IPS-15b (cell line): Measurements from ENCODE around the gene CFAP299.

Experiments
- H3K27me3 ChIP-seq: one replicate; pipeline ENCODE4 v1.6.1; 2013; ENCODE audit warnings: low read length; ENCODE audit not compliant: control insufficient read depth, insufficient read depth
- H3K36me3 ChIP-seq: one replicate; pipeline ENCODE4 v1.6.1; 2013; ENCODE audit warnings: low read length; ENCODE audit not compliant: control insufficient read depth, insufficient read depth
- H3K4me1 ChIP-seq: one replicate; pipeline ENCODE4 v1.6.1; 2013; ENCODE audit warnings: mild to moderate bottlenecking, low read length; ENCODE audit not compliant: control insufficient read depth, insufficient read depth
- H3K4me3 ChIP-seq: one replicate; pipeline ENCODE4 v1.5.1; 2013; ENCODE audit warnings: low read depth, low read length
- H3K9ac ChIP-seq: one replicate; pipeline ENCODE4 v1.6.1; 2013; ENCODE audit warnings: low read depth, mild to moderate bottlenecking, low read length
- H3K9me3 ChIP-seq: one replicate; pipeline ENCODE4 v1.6.1; 2013; ENCODE audit warnings: mild to moderate bottlenecking, low read length; ENCODE audit not compliant: control insufficient read depth, insufficient read depth

CFAP299 gene

DNA sequence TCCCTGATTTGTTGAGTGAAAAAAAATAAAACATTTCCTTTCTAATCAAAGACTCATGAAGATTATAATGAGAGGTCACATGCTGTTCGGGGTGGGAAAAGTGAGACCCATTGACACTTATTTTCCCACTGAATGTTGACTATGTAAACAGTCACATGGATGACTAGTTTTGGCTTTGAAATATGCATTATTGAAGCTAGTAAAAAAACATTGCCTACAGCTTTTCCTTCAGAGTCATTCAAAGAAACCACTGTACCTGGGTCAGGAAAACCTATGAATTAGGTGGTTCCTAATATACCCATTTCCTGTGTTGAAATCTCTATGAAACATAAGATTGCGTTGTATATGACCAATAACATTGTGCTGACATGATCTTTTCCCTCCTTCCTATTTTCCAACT is 251.2 kb downstream of the CFAP299 start:
- Histone ChIP-seq H3K4me1 (no peaks in the 10 kb centered on the region), H3K9me3 (no peaks in the 10 kb centered on the region), H3K27me3 (no peaks in the 10 kb centered on the region), H3K36me3 (no peaks in the 10 kb centered on the region), H3K4me3 (no peak overlapping the region), H3K9ac (no peak overlapping the region)

DNA sequence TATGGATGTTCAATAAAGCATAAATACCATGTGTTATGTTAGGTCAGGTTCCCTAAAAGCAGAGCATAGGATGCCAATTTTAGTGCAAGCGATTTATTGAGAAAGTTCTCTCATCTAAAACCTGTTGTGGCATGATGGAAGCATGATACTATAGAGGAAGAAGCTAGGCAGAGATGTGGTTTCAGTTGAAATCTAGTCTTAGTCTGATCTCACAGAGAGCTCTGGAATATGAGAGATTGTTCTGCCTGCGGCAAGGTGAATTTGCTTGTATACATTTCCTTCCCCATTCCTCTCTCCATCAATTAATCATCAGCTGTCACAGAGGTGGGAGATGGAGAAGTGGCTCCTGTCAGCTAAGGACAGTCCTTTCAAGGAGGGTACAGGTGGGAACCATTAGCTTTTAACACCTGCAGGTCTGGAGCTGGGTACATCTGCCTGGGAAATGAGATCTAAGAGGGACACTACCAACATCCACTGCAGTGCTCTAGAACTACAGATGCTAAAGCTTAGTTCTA is 252.4 kb downstream of the CFAP299 start:
- Histone ChIP-seq H3K4me1 (no peaks in the 10 kb centered on the region), H3K36me3 (no peaks in the 10 kb centered on the region), H3K9ac (no peak overlapping the region), H3K4me3 (no peak overlapping the region), H3K27me3 (no peaks in the 10 kb centered on the region), H3K9me3 (no peaks in the 10 kb centered on the region)

DNA sequence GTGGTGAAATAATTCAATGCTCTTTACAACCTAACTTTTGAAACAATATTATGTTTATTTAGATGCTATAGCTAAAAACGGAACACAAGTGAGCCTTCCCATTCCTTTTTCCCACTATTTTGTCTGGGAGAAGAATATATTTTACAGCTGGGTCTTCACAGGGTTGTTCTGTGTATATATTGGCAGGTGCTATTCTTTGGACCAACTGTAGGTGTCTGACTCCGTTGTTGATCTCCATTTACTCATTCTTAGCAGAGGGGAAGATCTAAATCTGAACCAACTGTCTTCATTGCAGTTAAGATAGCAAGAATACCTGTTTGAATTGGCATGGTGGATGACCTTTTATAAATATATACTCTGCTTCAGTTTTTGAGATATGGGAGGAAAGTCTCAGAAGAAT is 257.4 kb downstream of the CFAP299 start:
- H3K27me3 ChIP-seq = no peaks in the 10 kb centered on the region
- H3K9ac ChIP-seq = no peak overlapping the region
- H3K9me3 ChIP-seq = no peaks in the 10 kb centered on the region
- no peaks in the 10 kb centered on the region for H3K36me3 ChIP-seq
- H3K4me1 ChIP-seq = no peaks in the 10 kb centered on the region
- H3K4me3 ChIP-seq = no peak overlapping the region

DNA sequence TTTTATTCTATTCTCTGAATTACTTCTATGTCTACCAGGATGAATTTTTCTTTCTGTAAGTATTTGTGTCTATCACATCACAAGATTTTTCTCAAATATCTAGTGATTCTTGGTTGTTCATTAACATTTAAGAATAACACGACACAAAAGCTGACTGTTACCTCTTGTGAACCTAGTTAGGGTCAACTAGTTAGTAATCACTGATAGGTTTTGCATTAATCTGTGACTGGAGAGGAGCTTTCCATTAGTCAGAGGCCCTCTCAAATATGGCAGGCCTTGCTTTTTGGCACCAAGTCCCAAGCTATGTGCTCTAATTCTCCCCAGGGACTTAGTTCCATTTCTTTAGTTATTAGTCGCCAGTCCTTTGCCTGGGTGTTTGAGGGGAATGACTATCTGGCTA is 259.2 kb downstream of the CFAP299 start:
- no peaks in the 10 kb centered on the region for H3K36me3 ChIP-seq
- no peaks in the 10 kb centered on the region for H3K27me3 ChIP-seq
- no peak overlapping the region for H3K9ac ChIP-seq
- H3K4me3 ChIP-seq = no peak overlapping the region
- no peaks in the 10 kb centered on the region for H3K4me1 ChIP-seq
- H3K9me3 ChIP-seq = no peaks in the 10 kb centered on the region

DNA sequence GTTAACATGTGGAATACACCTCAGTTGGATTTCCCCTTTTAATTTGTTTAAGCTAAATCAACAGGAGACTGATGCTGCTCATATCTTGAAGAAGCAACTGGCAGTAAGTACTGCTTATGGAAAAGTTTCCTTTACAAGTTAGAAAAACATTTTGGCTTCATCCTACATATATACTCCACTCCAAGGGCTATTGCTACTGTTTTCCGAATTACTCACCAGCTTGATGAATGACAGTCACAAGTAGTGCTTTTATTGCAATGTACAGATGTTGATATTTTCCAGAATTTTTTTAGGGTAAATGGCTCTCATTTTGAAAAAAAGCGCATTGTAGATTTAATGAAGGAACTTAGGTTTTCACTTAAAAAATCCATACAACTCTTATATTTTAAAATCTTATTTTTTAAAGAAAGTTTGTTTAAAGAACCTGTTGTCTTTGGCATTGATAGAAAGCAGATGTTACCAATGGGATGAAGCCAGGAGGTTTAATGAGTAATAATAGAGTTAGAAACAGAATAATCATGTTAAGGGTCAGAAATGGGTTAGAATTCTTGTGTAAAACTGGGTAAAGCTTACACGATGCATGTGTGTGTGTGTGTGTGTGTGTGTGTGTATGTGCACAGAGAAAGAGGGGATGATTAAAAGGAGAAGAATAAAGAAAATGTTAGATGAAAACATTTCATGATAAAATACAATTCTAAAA is 272.9 kb downstream of the CFAP299 start:
- no peaks in the 10 kb centered on the region for H3K4me1 ChIP-seq
- no peaks in the 10 kb centered on the region for H3K27me3 ChIP-seq
- H3K36me3 ChIP-seq = no peaks in the 10 kb centered on the region
- H3K4me3 ChIP-seq = no peak overlapping the region
- no peak overlapping the region for H3K9ac ChIP-seq
- no peaks in the 10 kb centered on the region for H3K9me3 ChIP-seq

DNA sequence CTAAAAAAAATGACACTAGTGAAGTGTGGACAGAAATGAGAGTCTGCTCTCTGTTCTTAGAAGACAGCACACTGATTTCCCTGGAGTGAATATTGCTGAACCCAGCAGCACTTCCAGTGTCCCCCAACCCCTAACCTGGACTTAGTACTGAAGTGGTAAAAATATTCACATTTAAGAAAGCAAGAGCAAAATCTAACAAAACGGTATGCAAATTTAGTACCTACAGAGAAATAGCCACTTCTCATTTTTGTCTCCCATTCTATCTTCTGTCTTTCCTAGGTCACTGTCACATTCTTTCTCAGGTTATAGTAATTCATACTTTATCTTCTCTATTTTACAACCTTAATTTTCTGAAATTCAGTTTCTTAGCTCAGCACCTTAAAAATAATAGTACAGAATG is 274.7 kb downstream of the CFAP299 start:
- no peaks in the 10 kb centered on the region for H3K9me3 ChIP-seq
- no peak overlapping the region for H3K4me3 ChIP-seq
- H3K4me1 ChIP-seq = no peaks in the 10 kb centered on the region
- H3K36me3 ChIP-seq = no peaks in the 10 kb centered on the region
- no peak overlapping the region for H3K9ac ChIP-seq
- no peaks in the 10 kb centered on the region for H3K27me3 ChIP-seq

DNA sequence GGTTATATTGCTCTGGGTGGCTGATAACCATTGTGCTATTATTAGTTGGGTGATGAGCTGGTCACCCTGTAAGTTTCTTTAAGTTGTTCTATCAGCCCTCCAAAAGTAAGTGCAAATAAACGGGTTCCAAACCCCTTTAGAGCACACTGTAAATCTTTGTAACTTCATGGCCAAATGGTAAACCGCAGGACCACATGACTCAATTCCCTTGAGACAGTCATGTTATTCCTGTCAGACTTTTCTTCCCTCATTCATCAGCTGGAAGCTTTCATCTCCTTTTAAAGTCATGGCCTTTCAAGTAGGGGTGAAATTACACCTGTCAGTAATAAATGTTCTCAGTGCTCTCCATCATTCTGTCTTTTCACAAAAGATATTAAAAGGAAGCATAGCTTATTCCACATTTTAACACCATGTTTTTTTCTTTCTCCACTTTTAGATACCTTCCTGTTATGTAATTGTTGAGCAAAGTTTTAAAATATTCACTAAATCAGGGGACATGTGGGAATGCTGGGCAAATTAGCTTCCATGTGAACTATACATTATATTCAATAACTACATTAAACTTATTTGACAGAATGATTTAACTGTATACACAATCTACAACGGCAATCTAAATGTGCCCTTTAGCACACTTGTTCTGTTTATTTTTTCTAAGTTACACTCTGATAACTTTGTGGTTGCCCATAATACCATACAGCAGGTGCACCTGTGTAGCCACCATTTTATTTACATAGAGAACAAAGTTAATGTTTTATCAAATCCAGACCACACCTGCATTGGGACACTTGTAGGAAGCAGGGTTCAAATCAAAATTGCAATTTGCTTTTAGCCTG is 275.5 kb downstream of the CFAP299 start:
- Histone ChIP-seq H3K4me3 (no peak overlapping the region), H3K9ac (no peak overlapping the region), H3K27me3 (no peaks in the 10 kb centered on the region), H3K36me3 (no peaks in the 10 kb centered on the region), H3K4me1 (no peaks in the 10 kb centered on the region), H3K9me3 (no peaks in the 10 kb centered on the region)

DNA sequence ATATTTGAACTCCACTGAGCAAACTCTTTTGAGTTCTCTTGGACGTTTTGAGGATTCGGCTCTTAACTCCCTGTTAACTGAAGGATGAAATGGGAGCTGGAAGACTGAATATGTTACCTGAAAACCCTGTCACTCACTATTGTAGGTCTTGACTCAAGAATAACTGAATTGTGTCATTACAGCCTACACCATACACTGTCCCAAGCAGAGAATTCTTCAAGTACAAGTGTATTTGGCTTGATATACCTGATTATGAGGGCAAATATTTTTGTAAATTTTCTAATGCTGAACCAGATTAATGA is 276.1 kb downstream of the CFAP299 start:
- no peak overlapping the region for H3K9ac ChIP-seq
- no peaks in the 10 kb centered on the region for H3K36me3 ChIP-seq
- no peak overlapping the region for H3K4me3 ChIP-seq
- H3K4me1 ChIP-seq = no peaks in the 10 kb centered on the region
- H3K9me3 ChIP-seq = no peaks in the 10 kb centered on the region
- H3K27me3 ChIP-seq = no peaks in the 10 kb centered on the region

DNA sequence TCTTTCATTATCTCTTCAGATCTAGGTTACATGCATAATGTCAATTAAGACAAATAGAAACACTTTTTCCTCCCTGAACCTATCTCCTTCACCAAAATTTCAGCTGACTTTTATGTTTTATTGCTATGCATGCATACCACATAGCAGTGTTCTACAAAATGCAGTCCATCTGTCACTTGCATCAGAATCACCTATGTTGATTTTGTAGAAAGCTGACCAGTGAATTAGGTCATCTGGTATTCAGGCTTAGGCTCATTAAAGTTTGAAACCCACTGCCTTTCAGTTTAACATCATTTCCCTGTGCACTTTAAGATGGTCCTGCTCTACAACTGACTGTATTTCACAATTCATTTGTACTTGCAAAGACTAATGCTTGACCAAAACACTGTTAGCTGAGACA is 277.9 kb downstream of the CFAP299 start:
- no peaks in the 10 kb centered on the region for H3K27me3 ChIP-seq
- H3K4me3 ChIP-seq = no peak overlapping the region
- no peak overlapping the region for H3K9ac ChIP-seq
- no peaks in the 10 kb centered on the region for H3K9me3 ChIP-seq
- no peaks in the 10 kb centered on the region for H3K4me1 ChIP-seq
- H3K36me3 ChIP-seq = no peaks in the 10 kb centered on the region

DNA sequence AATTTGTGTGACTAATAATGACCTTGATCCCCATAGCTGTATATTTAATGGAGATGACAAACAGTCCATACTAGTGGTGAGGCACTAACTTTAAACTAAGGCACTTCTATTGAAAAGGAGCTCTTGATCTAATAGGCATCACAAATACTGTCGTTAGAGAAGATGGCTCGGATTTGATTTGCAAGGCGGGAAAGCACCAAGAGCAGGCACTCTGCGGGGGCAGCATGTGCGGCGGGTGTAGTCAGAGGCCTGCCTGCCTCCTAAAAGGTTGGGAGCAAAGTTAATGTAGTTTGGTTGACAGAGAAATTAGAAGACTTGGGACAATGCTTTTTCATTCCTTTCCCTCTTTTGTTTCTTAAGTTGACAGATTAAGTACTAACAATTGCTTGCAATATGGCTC is 278.8 kb downstream of the CFAP299 start:
- H3K36me3 ChIP-seq = no peaks in the 10 kb centered on the region
- H3K9ac ChIP-seq = no peak overlapping the region
- no peaks in the 10 kb centered on the region for H3K27me3 ChIP-seq
- H3K4me3 ChIP-seq = no peak overlapping the region
- no peaks in the 10 kb centered on the region for H3K4me1 ChIP-seq
- H3K9me3 ChIP-seq = no peaks in the 10 kb centered on the region

DNA sequence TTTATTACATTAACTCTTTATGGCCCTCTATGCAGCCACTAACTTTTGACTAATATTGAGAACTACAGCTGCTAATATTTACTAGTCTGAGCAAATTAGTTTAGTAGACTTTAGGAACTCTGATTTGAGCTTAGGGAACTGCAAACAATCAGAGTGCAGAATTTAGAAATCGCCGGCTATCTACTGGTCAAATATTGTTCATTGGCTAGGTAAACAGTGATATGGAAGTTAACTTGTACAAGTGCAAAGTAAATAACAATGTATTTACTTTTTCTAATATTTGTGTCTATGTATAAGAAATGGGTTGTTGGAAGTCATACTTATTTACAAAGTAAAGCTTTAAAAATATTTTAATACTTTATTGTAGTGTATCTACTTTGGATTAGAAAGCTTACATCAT is 279.6 kb downstream of the CFAP299 start:
- H3K9ac ChIP-seq = no peak overlapping the region
- H3K27me3 ChIP-seq = no peaks in the 10 kb centered on the region
- no peaks in the 10 kb centered on the region for H3K4me1 ChIP-seq
- H3K9me3 ChIP-seq = no peaks in the 10 kb centered on the region
- H3K36me3 ChIP-seq = no peaks in the 10 kb centered on the region
- H3K4me3 ChIP-seq = no peak overlapping the region

DNA sequence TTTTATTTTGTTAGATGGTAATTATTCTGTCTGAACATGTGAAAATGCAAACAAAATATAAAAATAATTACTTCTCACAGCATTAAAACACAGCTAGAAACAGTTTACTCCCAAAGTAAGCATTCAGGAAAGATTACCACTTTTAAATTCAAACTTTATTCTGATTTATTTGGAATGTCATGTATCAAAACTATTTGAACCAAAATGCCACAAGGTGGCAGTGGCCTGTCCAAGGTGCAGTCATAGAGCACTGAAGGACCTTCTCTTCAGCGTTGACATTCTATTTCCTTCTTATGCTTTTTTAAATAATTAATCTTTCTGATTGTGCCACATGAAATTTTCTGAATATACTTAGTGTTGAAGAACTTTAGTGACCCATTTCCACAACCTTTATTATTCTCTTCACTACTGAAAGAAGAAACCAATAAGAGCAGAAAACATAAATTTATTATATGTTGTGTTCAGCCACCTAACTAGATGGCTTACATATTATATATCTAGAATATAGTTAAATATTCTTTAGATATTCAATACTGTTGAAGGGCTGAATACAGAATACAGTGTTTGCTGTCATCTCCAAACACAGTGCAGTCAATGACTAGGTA is 283.6 kb downstream of the CFAP299 start:
- Histone ChIP-seq H3K9ac (no peak overlapping the region), H3K27me3 (no peaks in the 10 kb centered on the region), H3K4me3 (no peak overlapping the region), H3K9me3 (no peaks in the 10 kb centered on the region), H3K36me3 (no peaks in the 10 kb centered on the region), H3K4me1 (no peaks in the 10 kb centered on the region)
